Breast epithelium (tissue), 4 donors: ENCODE measurements around the gene HPGDS. TPM values are rescaled to one million over a fixed set of nuclear protein-coding genes. Genes with fewer than 3 reads are reported as not detected.
"Not testable (repeated sequence)": the region's sequence is repeated elsewhere in the genome, so short reads cannot be mapped to it uniquely, and the experiment has no call there.

Experiments used
- DNase-seq, 2 donors: peaks; one replicate each; pipeline ENCODE4 v3.0.0-alpha.2; 2019; ENCODE audit warnings: low spot score in 2 of 2
- H3K27ac ChIP-seq, 2 donors: fragments of 200-600 bp; sonication (generic) in 1 of 2; one replicate each; pipeline ENCODE4 v1.5.1; 2016 to 2019; ENCODE audit warnings: mild to moderate bottlenecking in 1 of 2
- H3K27me3 ChIP-seq, 2 donors: fragments of 200-600 bp; sonication (generic) in 1 of 2; one replicate each; pipeline versions ENCODE4 v1.5.1 to v1.6.0; 2017 to 2019; ENCODE audit warnings: control low read depth in 1 of 2, mild to moderate bottlenecking in 1 of 2
- H3K36me3 ChIP-seq: fragments of 200-600 bp; one replicate; pipeline ENCODE4 v1.5.1; 2019
- H3K4me1 ChIP-seq, 2 donors: fragments of 200-600 bp; sonication (generic); one replicate each; pipeline ENCODE4 v1.5.1; 2016 to 2019; ENCODE audit warnings: control low read depth in 1 of 2
- H3K4me3 ChIP-seq, 3 donors: fragments of 200-600 bp; sonication (generic); 1 replicate in 2 of 3; 2 replicates in 1 of 3; pipeline ENCODE4 v1.5.1; 2016 to 2019; ENCODE audit warnings: mild to moderate bottlenecking in 3 of 3, moderate library complexity in 2 of 3
- H3K9me3 ChIP-seq, 2 donors: fragments of 200-600 bp; sonication (generic) in 1 of 2; one replicate each; pipeline ENCODE4 v1.5.1; 2016 to 2019; ENCODE audit warnings: control low read depth in 1 of 2
- CTCF ChIP-seq, 3 donors: fragments of 450-650 bp; IDR thresholded peaks; one replicate each; pipeline ENCODE4 v1.5.1; 2016 to 2017; ENCODE audit warnings: antibody characterized with exemption in 3 of 3, mild to moderate bottlenecking in 3 of 3, moderate library complexity in 3 of 3
- POLR2A ChIP-seq: fragments of 450-650 bp; IDR thresholded peaks from one replicate; pipeline ENCODE4 v1.6.1; 2016; ENCODE audit warnings: antibody characterized with exemption, mild to moderate bottlenecking, moderate library complexity
- POLR2AphosphoS5 ChIP-seq, 3 donors: sonication (generic); formaldehyde crosslinking; IDR thresholded peaks; one replicate each; pipeline ENCODE4 v1.6.1; 2017; ENCODE audit warnings: antibody characterized with exemption in 3 of 3
- intact Hi-C: fragments of 100-400 bp; cut with DNase I; formaldehyde crosslinking; loops from one replicate; pipeline ENCODE4 v1.15.1; 2023; ENCODE audit warnings: low total_unique reads
- total RNA-seq, 3 donors: library from RNA; depleted of rRNA; stranded (reverse); fragments of >200 nt; gene quantifications; one replicate each; pipeline ENCODE4 v1.1.0, GENCODE V29; 2016

HPGDS gene
- total RNA-seq, 3 donors from 2014 or later, result 0.98 to 7.5 (median 2.0) TPM

DNA sequence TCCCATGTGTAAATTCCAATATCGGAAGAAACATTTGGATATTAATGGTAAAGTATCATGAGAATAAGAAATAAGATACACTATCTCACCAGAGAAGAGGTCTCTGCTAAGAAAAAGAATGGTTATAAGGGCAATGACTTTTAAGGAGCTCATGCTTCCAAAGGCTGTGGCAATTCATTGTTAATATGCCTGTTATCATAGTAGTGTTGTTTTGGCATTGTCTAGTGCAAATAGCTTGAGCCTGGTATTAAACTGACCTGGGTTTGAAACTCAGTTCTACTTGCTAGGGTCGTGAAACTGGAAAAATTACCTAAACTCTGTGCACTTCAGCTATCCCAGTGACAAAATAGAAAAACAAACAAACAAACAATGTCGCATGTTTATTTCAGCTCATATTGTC, 8.8 kb downstream of the HPGDS start:
- DNase-seq, result no peak
- intact Hi-C loops, result no loop called here
- Histone ChIP-seq H3K9me3 (no peaks in the 10 kb centered on the region), H3K4me3 (no peak overlapping the region), H3K4me1 (no peaks in the 10 kb centered on the region), H3K27ac (no peak overlapping the region), H3K36me3 (no peaks in the 10 kb centered on the region), H3K27me3 (no peaks in the 10 kb centered on the region)
- TF ChIP-seq POLR2AphosphoS5 (IDR thresholded peaks at IDR 0.05) (no peak), CTCF (IDR thresholded peaks at IDR 0.05) (no peak), POLR2A (no peak)

- intact Hi-C loops, result no loop called here
- Histone ChIP-seq H3K27me3 (no peaks in the 10 kb centered on the region), H3K4me3 (no peak overlapping the region), H3K4me1 (no peaks in the 10 kb centered on the region), H3K9me3 (no peaks in the 10 kb centered on the region), H3K36me3 (no peaks in the 10 kb centered on the region), H3K27ac (no peak overlapping the region)
- TF ChIP-seq CTCF (IDR thresholded peaks at IDR 0.05) (no peak), POLR2A (no peak), POLR2AphosphoS5 (IDR thresholded peaks at IDR 0.05) (no peak)
- no peak for DNase-seq
Measured at GRCh38 chr4:94332983-94333590, 9.5 kb downstream of the HPGDS start.

GRCh38 chr4:94329933-94330332, 12.7 kb downstream of the HPGDS start:
- no peak for DNase-seq
- no peak overlapping the region for H3K4me3 ChIP-seq
- intact Hi-C loops, result no loop called here
- H3K27ac ChIP-seq, result no peak overlapping the region
- H3K36me3 ChIP-seq, result no peaks in the 10 kb centered on the region
- TF ChIP-seq POLR2A, result no peak
- no peak for TF ChIP-seq CTCF (IDR thresholded peaks at IDR 0.05)
- no peak for TF ChIP-seq POLR2AphosphoS5 (IDR thresholded peaks at IDR 0.05)
- H3K4me1 ChIP-seq, result no peaks in the 10 kb centered on the region
- peaks cover 20 to 24% of the 10 kb centered on the region in 2 donors for H3K9me3 ChIP-seq
- no peaks in the 10 kb centered on the region for H3K27me3 ChIP-seq

- Histone ChIP-seq H3K9me3 (peaks cover 20 to 27% of the 10 kb centered on the region in 2 donors), H3K4me1 (no peaks in the 10 kb centered on the region), H3K27ac (no peak overlapping the region), H3K4me3 (no peak overlapping the region), H3K36me3 (no peaks in the 10 kb centered on the region), H3K27me3 (no peaks in the 10 kb centered on the region)
- no peak for DNase-seq
- intact Hi-C loops, result no loop called here
- TF ChIP-seq CTCF (IDR thresholded peaks at IDR 0.05), result no peak
- no peak for TF ChIP-seq POLR2A
- no peak for TF ChIP-seq POLR2AphosphoS5 (IDR thresholded peaks at IDR 0.05)
Measured at GRCh38 chr4:94325835-94326234, 16.8 kb downstream of the HPGDS start.

DNA sequence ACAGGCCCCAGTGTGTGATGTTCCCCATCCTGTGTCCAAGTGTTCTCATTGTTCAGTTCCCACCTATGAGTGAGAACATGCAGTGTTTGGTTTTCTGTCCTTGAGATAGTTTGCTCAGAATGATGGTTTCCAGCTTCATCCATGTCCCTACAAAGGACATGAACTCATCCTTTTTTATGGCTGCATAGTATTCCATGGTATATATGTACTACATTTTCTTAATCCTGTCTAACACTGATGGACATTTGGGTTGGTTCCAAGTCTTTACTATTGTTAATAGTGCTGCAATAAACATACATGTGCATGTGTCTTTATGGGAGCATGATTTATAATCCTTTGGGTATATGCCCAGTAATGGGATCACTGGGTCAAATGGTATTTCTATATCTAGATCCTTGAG, 22.7 kb downstream of the HPGDS start:
- H3K4me1 ChIP-seq, H3K36me3 ChIP-seq, DNase-seq, H3K27ac ChIP-seq, intact Hi-C loops, H3K27me3 ChIP-seq, H3K9me3 ChIP-seq, H3K4me3 ChIP-seq: not testable (repeated sequence)
